OCI-LY1 (cell line): ENCODE results near the gene ROR1.

Experiments used
- H2AFZ ChIP-seq: fragments of 200-600 bp; sonication (generic), shearing (Covaris generic); 2 replicates; pipeline ENCODE4 v1.6.0; 2014; ENCODE audit warnings: antibody characterized with exemption, mild to moderate bottlenecking, low read length
- H3F3A ChIP-seq: fragments of 200-600 bp; sonication (generic), shearing (Covaris generic); 2 replicates; pipeline ENCODE4 v1.6.0; 2014; ENCODE audit warnings: mild to moderate bottlenecking, antibody characterized with exemption, low read length, moderate library complexity; ENCODE audit not compliant: insufficient read depth
- H3K27ac ChIP-seq: fragments of 200-600 bp; sonication (generic); 2 replicates; pipeline ENCODE4 v1.5.1; 2014; ENCODE audit warnings: low read length, mixed run types, mild to moderate bottlenecking, low read depth; ENCODE audit not compliant: poor library complexity, severe bottlenecking
- H3K27me3 ChIP-seq: fragments of 200-600 bp; sonication (generic); 2 replicates; pipeline ENCODE4 v1.6.0; 2014; ENCODE audit warnings: antibody characterized with exemption, mild to moderate bottlenecking, low read length, moderate library complexity; ENCODE audit not compliant: insufficient read depth
- H3K36me3 ChIP-seq: fragments of 200-600 bp; sonication (generic); 2 replicates; pipeline ENCODE4 v1.6.1; 2014; ENCODE audit warnings: mild to moderate bottlenecking, antibody characterized with exemption, low read length, moderate library complexity, mixed read lengths; ENCODE audit not compliant: insufficient read depth
- H3K4me1 ChIP-seq: fragments of 200-600 bp; sonication (generic); 2 replicates; pipeline ENCODE4 v1.5.1; 2014; ENCODE audit warnings: mild to moderate bottlenecking, low read length, moderate library complexity; ENCODE audit not compliant: insufficient read depth, severe bottlenecking
- H3K4me2 ChIP-seq: fragments of 200-600 bp; sonication (generic), shearing (Covaris generic); 2 replicates; pipeline ENCODE4 v1.6.1; 2014; ENCODE audit warnings: low read length
- H3K4me3 ChIP-seq: fragments of 200-600 bp; sonication (generic); 2 replicates; pipeline ENCODE4 v1.5.1; 2014; ENCODE audit warnings: low read length, low read depth, mild to moderate bottlenecking, mixed read lengths; ENCODE audit not compliant: poor library complexity, severe bottlenecking
- H3K79me2 ChIP-seq: fragments of 200-600 bp; shearing (Covaris generic); 2 replicates; pipeline ENCODE4 v1.6.1; 2016; ENCODE audit warnings: mixed run types, low read length, mixed read lengths; ENCODE audit not compliant: insufficient read depth
- H3K9ac ChIP-seq: fragments of 200-600 bp; sonication (generic), shearing (Covaris generic); 2 replicates; pipeline ENCODE4 v1.6.1; 2014; ENCODE audit warnings: mild to moderate bottlenecking, low read length, mixed read lengths
- H3K9me2 ChIP-seq: fragments of 200-600 bp; sonication (generic), shearing (Covaris generic); 2 replicates; pipeline ENCODE4 v1.6.1; 2014; ENCODE audit warnings: low read depth, mild to moderate bottlenecking, low read length, mixed read lengths
- H3K9me3 ChIP-seq: fragments of 200-600 bp; shearing (Covaris generic); 2 replicates; pipeline ENCODE4 v1.6.1; 2014; ENCODE audit warnings: low read length, mixed read lengths
- H4K20me1 ChIP-seq: fragments of 200-600 bp; sonication (generic), shearing (Covaris generic); 2 replicates; pipeline ENCODE4 v1.6.0; 2016; ENCODE audit warnings: mild to moderate bottlenecking, low read length; ENCODE audit not compliant: insufficient read depth
- CTCF ChIP-seq: fragments of 200-600 bp; sonication (generic), shearing (Covaris generic); IDR thresholded peaks from 2 replicates; pipeline ENCODE4 v1.5.1; 2017; ENCODE audit warnings: mild to moderate bottlenecking, antibody characterized with exemption, low read length, moderate library complexity, mixed read lengths
- EZH2 ChIP-seq: fragments of 200-600 bp; sonication (generic), shearing (Covaris generic); IDR thresholded peaks from 2 replicates; pipeline ENCODE4 v1.8.0; 2017; ENCODE audit warnings: borderline replicate concordance, mixed run types, mild to moderate bottlenecking, antibody characterized with exemption, low read length, moderate library complexity, mixed read lengths

The ROR1 gene

DNA sequence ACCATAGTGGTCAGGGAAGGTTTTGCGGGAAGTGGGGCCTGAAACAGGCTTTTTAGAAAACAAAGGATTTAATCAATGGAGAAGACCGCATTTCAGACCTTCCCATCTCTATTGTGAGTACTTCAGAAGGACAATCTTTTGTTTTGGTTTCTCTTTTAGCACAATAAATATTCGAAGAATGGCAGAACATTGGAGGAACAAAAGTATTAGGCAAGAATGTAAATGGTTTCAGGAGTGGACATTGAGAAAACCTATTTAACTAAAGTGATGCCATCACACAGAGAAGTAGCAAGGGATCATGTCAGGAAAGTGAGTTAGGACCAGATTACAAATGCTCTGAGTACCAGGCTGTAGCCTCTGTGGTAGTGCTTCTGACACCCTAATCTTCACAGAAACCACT lies 402.8 kb downstream of the ROR1 start:
- TF ChIP-seq CTCF (no peak), EZH2 (no peak)
- Histone ChIP-seq H3F3A (no peaks in the 10 kb centered on the region), H3K36me3 (no peaks in the 10 kb centered on the region), H4K20me1 (no peaks in the 10 kb centered on the region), H3K4me3 (no peak overlapping the region), H2AFZ (no peak overlapping the region), H3K9me3 (no peaks in the 10 kb centered on the region), H3K27me3 (no peaks in the 10 kb centered on the region), H3K79me2 (no peaks in the 10 kb centered on the region), H3K9ac (no peak overlapping the region), H3K27ac (no peak overlapping the region), H3K4me1 (no peaks in the 10 kb centered on the region), H3K9me2 (no peaks in the 10 kb centered on the region), H3K4me2 (no peak overlapping the region)

- H3K36me3 ChIP-seq = no peaks in the 10 kb centered on the region
- no peak overlapping the region for H3K4me2 ChIP-seq
- H3K27me3 ChIP-seq = no peaks in the 10 kb centered on the region
- no peaks in the 10 kb centered on the region for H4K20me1 ChIP-seq
- no peak for TF ChIP-seq CTCF
- TF ChIP-seq EZH2 = no peak
- no peaks in the 10 kb centered on the region for H3K79me2 ChIP-seq
- no peak overlapping the region for H3K27ac ChIP-seq
- no peak overlapping the region for H3K4me3 ChIP-seq
- H3F3A ChIP-seq = no peaks in the 10 kb centered on the region
- H3K9ac ChIP-seq = no peak overlapping the region
- H3K9me3 ChIP-seq = no peaks in the 10 kb centered on the region
- no peaks in the 10 kb centered on the region for H3K9me2 ChIP-seq
- no peaks in the 10 kb centered on the region for H3K4me1 ChIP-seq
- no peak overlapping the region for H2AFZ ChIP-seq
Measured at GRCh38 chr1:64179588-64179987, 405.8 kb downstream of the ROR1 start.

DNA sequence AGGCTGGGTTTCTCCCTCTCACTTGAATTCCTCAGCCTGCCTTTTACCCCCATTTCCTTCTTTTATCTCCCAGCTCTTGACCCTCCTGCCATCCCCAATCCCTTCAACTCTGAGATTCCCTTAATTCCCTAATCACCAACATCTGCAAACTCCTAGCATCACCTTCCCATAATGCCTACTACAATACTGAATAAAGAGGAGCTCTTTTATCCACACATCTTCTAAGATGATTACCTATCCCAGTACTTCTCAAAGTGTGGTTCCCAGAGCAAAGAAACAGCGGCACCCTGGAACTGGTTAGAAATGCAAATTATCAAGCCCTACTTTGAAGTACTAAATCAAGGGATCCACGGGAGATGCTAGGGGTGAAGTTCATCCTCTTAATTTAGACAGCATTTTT lies 408.4 kb downstream of the ROR1 start:
- Histone ChIP-seq H4K20me1 (no peaks in the 10 kb centered on the region), H3K27ac (no peak overlapping the region), H3K27me3 (no peaks in the 10 kb centered on the region), H3K9ac (no peak overlapping the region), H3K9me3 (no peaks in the 10 kb centered on the region), H3F3A (no peaks in the 10 kb centered on the region), H3K4me2 (no peak overlapping the region), H3K9me2 (no peaks in the 10 kb centered on the region), H3K4me1 (no peaks in the 10 kb centered on the region), H3K4me3 (no peak overlapping the region), H3K79me2 (no peaks in the 10 kb centered on the region), H2AFZ (no peak overlapping the region), H3K36me3 (no peaks in the 10 kb centered on the region)
- no peak for TF ChIP-seq EZH2
- no peak for TF ChIP-seq CTCF
